NB4 (cell line): ENCODE results near the gene AZU1.

Experiments used
- DNase-seq: peaks from one replicate; pipeline ENCODE4 v3.0.0; 2010; ENCODE audit warnings: low read depth
- H3K4me3 ChIP-seq: one replicate; pipeline ENCODE4 v1.5.1; 2011; ENCODE audit warnings: mild to moderate bottlenecking, low read depth, low read length, moderate library complexity
- CTCF ChIP-seq: IDR thresholded peaks from one replicate; pipeline ENCODE4 v1.5.1; 2012; ENCODE audit warnings: low read depth, low read length
- MAX ChIP-seq: IDR thresholded peaks from 2 replicates; pipeline ENCODE4 v1.6.1; 2011; ENCODE audit warnings: low read depth, low read length
- MYC ChIP-seq: IDR thresholded peaks from 2 replicates; pipeline ENCODE4 v1.6.1; 2011; ENCODE audit warnings: low read depth, low read length
- POLR2A ChIP-seq: IDR thresholded peaks from 2 replicates; pipeline ENCODE4 v1.6.1; 2011; ENCODE audit warnings: mild to moderate bottlenecking; ENCODE audit not compliant: insufficient read length; ENCODE audit errors: extremely low read depth

AZU1 gene

GRCh38 chr19:879711-880438 is 52.2 kb downstream of the AZU1 start:
- DNase-seq = no peak
- TF ChIP-seq MAX (no peak), CTCF (no peak), POLR2A (no peak), MYC (no peak)
- no peak overlapping the region for H3K4me3 ChIP-seq
